ENCODE results near the gene SHKBP1.

Gene SHKBP1

DNA sequence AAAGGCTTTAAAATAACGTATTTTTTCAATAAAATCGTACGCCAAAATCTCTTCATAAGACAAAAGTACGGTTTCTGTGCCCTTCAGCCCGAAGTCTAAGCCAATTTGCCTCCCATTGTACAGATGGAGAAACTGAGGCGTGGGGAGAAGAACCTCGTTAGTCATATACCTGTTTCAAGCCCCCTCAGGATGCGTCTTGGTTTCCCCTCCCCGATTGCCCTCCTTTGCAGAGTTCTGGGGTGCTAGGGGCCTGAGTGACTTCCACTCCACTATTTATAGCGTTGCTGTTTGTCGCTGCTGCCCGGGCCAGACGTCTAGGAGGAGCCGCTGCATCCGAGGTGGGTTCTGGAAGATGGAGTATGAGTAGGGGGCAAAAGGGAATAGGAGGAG, 22.2 kb downstream of the SHKBP1 start:
- TF ChIP-seq, protein P1, sequence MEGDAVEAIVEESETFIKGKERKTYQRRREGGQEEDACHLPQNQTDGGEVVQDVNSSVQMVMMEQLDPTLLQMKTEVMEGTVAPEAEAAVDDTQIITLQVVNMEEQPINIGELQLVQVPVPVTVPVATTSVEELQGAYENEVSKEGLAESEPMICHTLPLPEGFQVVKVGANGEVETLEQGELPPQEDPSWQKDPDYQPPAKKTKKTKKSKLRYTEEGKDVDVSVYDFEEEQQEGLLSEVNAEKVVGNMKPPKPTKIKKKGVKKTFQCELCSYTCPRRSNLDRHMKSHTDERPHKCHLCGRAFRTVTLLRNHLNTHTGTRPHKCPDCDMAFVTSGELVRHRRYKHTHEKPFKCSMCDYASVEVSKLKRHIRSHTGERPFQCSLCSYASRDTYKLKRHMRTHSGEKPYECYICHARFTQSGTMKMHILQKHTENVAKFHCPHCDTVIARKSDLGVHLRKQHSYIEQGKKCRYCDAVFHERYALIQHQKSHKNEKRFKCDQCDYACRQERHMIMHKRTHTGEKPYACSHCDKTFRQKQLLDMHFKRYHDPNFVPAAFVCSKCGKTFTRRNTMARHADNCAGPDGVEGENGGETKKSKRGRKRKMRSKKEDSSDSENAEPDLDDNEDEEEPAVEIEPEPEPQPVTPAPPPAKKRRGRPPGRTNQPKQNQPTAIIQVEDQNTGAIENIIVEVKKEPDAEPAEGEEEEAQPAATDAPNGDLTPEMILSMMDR (IDR thresholded peaks at IDR 0.05): no peak

DNA sequence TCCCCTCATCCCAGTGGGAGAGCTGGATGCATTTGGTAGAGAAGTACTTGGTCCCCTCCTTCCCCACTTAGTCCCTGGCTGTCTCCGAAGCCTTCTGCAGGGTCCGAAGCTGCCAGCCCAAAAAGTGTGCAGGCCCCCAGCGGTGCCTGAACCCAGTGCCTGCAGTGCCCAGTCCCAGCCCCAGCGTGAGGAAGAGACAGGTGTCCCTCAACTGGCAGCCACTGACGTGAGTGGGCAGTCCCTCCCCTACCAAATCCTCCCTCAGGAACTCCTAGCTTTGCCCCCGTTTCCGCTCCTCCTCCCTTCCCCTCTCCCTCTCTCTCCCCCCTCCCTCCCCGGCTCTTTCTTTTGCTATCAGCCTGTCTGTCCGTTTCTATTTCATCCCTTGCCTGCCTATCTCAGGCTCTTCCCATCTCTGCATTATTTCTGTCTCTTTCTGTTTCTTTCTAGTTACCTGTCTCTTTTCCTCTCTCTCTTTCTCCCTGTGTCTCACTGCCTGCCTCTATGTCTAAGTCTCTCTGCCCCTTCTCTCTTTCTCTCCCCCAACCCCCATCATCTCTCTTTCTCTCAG, 22.7 kb downstream of the SHKBP1 start:
- TF ChIP-seq, protein P1 (IDR thresholded peaks at IDR 0.05): no peak

DNA sequence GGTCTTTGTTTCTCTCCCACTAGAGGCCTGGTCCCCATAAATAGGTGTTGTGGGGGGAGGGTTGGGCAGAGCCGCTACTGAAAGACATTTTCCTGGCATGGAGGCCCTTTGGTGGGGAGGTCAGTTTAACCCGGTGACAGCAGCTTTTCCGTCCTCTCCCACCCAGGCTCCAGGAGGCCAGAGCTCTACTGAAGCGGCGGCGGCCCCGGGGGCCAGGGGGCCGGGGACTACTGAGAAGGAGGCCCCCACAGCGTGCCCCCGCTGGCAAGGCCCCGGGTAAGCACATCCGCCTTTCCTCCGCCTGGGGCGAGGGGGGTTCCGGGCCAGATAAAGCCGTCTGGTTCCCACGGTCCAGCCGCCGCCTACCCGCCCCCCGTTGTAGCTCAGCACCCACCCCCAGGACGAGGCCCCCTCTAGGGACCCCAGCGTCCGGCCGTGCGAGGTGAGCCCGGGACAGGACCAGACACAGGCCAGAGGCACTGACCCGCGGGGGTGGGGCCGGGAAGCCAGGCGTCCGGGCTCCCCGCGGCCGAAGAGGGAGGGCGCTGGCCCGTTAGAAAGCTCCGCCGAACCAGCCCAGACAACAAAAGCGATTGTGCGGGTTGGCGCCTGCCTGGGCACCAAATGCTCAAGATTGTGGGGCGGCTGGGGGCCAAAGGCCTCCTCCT, 23.4 kb downstream of the SHKBP1 start:
- TF ChIP-seq, protein P1 (IDR thresholded peaks at IDR 0.05): no peak

DNA sequence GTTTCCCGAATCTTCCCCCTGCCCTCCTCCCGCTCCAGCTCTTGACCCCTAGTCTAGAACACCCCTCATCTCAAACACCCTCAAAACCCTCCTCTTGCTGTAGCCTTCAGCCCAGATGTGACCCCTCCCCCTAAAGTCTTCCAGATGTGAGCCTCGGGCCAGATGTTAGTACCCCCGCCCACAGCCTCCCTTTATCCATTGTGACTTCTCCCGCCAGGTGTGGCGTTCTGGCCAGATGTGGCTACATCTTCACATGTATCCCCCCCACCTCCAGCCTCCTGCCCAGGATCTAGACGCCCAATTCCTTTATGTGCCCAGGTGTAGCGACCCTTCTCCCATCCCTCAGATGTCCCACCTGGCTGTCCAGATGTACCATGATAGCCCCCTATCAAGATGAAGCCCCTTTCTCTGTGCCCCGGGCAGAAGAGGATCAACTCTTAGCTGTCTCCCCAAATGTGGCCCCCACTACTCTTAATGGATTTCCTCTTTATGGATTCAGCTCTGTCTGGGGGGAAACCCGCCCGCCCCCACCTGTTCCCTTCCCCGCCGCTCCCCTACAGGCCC, 24.0 kb downstream of the SHKBP1 start:
- TF ChIP-seq, protein P1 (IDR thresholded peaks at IDR 0.05): no peak

DNA sequence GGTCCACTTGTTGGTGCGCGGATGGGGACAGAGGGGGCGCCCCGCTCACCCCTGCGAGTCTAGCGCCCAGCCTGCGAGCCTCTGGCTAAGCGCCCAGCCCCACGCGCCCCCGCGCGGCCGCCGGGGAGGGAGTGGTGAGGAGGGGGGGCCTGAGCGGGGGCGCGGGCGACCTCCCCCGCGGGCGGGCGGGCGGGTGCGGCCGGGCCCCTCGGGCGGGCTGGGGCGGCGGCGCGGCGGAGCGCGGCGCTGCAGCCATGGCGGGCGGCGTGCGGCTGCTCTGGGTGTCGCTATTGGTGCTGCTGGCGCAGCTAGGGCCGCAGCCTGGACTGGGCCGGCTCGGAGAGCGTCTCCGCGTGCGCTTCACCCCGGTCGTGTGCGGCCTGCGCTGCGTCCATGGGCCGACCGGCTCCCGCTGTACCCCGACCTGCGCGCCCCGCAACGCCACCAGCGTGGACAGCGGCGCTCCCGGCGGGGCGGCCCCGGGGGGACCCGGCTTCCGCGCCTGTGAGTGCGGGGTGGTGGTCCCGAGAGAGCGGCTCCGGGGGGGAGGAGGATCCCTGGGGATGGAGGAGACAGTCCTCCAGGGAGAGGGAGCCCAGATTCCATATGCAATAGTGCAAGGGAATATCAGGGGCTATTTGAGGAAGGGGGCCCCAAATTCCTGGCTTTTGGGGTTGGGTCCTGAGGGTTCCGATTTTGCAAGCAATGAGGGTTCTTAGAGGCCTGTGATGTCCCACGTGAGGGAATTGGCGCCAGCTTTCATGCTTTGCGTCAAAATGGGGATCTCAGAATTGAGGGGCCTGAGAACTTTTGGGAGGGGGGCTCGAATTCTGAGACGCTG, 24.7 kb downstream of the SHKBP1 start, which contains the start of gene LTBP4:
TSS of gene LTBP4 (plus strand) at position 236 of the 841 bp plus-strand sequence. CDS start at position 255, 19 bp downstream.
- TF ChIP-seq, protein P1 (IDR thresholded peaks at IDR 0.05): peak; percentile 42

DNA sequence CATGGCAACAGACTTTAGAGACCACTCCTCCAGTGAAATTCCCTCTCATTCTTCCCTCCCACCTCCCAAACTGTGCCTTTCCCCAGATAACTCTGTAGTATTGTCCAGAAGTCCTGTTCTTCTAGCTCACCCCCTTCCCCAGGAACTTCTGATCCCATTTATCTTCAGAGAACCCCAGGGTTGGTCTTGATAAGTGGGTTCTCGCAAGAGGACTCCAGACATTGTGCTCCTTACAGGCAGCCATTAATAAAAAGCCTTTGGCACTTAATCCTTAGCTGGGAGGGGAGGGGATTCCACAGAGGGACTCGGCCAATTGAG, 26.4 kb downstream of the SHKBP1 start:
- TF ChIP-seq, protein P1 (IDR thresholded peaks at IDR 0.05): no peak

DNA sequence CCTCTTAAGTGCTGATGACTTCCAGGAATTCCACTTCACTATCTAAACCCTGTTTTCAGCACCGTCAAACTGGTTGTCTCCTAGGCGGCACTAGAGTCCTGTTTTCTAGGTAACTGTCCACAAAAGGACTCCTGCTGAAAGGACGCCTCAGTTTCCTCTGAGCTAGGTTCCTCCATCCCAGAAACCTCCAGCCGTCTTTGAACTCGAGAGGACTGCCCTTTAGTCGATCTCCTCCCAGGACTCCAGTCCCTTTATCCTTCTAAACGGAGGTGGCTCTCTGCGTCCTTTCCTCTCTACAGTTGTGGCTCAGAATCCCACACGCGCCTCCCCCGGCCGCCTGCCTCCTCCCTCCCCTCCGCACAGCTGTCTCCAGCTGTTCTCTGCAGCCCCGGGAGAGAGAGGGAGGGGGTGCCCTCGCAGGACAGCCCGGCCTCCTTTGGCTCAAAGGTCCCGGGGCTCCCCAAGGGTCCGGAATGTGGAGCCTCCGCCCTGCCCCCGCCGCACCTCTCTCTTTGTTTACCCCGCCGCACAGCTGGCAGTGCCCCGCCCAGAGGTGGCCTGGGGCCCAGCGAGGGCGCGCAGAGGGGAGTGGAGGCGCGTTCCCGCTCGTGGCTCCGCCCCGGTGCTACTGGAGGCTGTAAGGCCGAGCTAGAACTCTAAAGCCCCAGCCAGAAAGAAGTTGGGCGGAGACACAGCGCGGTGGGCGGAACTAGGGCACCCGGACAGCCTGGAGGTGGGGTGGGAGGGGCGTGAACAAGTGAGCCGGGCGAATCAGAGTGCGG, 26.9 kb downstream of the SHKBP1 start:
- TF ChIP-seq, protein P1 (IDR thresholded peaks at IDR 0.05): no peak
